ENCODE results near the gene PPP1R8.

DNA sequence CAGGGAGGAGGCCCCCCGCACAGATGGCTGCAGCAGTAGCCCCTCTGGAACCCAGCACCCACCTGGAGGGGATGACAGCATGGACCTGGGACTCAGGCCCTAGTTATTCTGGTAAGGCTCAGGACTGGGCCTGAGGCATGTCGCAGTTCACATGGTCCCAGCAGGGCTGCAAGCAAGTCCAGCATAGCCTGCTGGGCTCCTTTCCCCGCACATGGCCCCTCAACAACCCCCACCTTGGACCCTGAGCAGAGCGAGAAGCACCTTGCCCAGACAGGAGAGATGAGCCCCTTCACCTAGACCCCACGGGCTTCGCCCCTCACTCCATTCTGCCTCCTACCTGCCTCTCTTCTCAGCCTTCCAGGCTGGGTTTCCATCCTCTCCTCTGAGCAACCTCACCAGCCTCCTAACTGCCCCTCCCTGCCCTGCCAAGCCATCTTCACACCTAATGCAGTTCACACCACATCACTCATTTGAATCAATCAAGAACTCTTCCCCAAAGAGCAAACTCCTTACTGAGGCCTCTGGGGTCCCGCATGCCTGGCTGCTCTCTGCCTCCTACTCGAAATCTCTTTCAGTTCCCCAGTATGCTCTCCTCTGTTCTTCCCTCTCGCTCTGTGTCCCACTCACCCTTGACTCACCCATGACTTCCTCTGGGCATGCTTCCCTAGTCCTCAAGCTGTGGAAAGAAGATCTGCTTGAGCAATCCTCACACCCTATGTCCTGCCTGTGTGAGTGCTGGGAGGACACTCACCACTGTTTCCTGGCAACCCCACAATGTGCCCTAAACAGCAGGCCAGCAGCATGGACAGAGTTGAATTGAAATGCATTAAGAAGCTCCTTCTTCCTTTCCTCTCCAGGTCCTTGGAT lies 32.3 kb downstream of the PPP1R8 start:
- TF ChIP-seq, protein P1, sequence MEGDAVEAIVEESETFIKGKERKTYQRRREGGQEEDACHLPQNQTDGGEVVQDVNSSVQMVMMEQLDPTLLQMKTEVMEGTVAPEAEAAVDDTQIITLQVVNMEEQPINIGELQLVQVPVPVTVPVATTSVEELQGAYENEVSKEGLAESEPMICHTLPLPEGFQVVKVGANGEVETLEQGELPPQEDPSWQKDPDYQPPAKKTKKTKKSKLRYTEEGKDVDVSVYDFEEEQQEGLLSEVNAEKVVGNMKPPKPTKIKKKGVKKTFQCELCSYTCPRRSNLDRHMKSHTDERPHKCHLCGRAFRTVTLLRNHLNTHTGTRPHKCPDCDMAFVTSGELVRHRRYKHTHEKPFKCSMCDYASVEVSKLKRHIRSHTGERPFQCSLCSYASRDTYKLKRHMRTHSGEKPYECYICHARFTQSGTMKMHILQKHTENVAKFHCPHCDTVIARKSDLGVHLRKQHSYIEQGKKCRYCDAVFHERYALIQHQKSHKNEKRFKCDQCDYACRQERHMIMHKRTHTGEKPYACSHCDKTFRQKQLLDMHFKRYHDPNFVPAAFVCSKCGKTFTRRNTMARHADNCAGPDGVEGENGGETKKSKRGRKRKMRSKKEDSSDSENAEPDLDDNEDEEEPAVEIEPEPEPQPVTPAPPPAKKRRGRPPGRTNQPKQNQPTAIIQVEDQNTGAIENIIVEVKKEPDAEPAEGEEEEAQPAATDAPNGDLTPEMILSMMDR (conservative IDR thresholded peaks at IDR 0.05) = no peak
- no peak for TF ChIP-seq EZH2 (IDR thresholded peaks at IDR 0.05; ENCODE audit: low read depth)
